Endothelial cell of umbilical vein (primary cell): ENCODE data around the gene SRRM4. TPM values are rescaled to one million over a fixed set of nuclear protein-coding genes. Genes with fewer than 3 reads are reported as not detected.

Experiments
- BruUV-seq: library from RNA; stranded (reverse); fragments of 400-500 nt; replicated peaks from 2 replicates; lab custom pipeline; 2021; lab: Mats Ljungman, UMichigan
- CTCF ChIA-PET: fragments of 300-600, 350-600 bp; sonication (Branson Sonifier 250); formaldehyde crosslinking; loops from one replicate; lab custom pipeline; 2021; ENCODE audit warnings: antibody characterized with exemption, inconsistent platforms; lab: Charles Lee
- POLR2A ChIA-PET: fragments of 300-600, 350-600 bp; sonication (Branson Sonifier 250); formaldehyde crosslinking; loops from one replicate; lab custom pipeline; 2021; ENCODE audit warnings: antibody characterized with exemption, inconsistent platforms; lab: Charles Lee
- DNase-seq: peaks from one replicate; pipeline ENCODE4 v3.0.0-alpha.2; 2011; ENCODE audit warnings: low read depth, low spot score
- FAIRE-seq: peaks from 2 replicates; lab custom pipeline; 2011; peaks lifted over from hg19 to GRCh38; lab: Jason Lieb, UNC
- H2AFZ ChIP-seq: 2 replicates; pipeline ENCODE4 v1.6.0; 2012; ENCODE audit warnings: low read depth, low read length, control low read depth, inconsistent platforms
- H3K27ac ChIP-seq: 2 replicates; pipeline ENCODE4 v1.5.1; 2011; ENCODE audit warnings: low read depth, mild to moderate bottlenecking, control low read depth, low read length, moderate library complexity; ENCODE audit not compliant: insufficient read depth
- H3K27me3 ChIP-seq, 2 experiments: 2 replicates each; pipeline versions ENCODE4 v1.6.0 to v1.6.1; 2011; ENCODE audit warnings: low read length in 2 of 2, mixed read lengths in 1 of 2; ENCODE audit not compliant: control insufficient read depth in 2 of 2, insufficient read depth in 2 of 2
- H3K36me3 ChIP-seq, 2 experiments: 2 replicates in 1 of 2; 3 replicates in 1 of 2; pipeline ENCODE4 v1.5.1; 2011; ENCODE audit warnings: low read length in 2 of 2, mild to moderate bottlenecking in 1 of 2, moderate library complexity in 1 of 2; ENCODE audit not compliant: control insufficient read depth in 2 of 2, insufficient read depth in 2 of 2; ENCODE audit errors: extremely low read depth in 1 of 2
- H3K4me1 ChIP-seq: 3 replicates; pipeline ENCODE4 v1.5.1; 2011; ENCODE audit warnings: mild to moderate bottlenecking, low read length; ENCODE audit not compliant: control insufficient read depth, insufficient read depth; ENCODE audit errors: extremely low read depth
- H3K4me2 ChIP-seq: 2 replicates; pipeline ENCODE4 v1.6.1; 2011; ENCODE audit warnings: low read length, control low read depth, mixed read lengths; ENCODE audit not compliant: insufficient read depth
- H3K4me3 ChIP-seq, 3 experiments: fragments of 200-600 bp in 1 of 3; sonication (generic), shearing (Covaris generic) in 1 of 3; replicated peaks in 1 of 3; 2 replicates each; pipeline ENCODE4 v1.5.1; 2011 to 2016; ENCODE audit warnings: control low read depth in 3 of 3, low read length in 3 of 3, mild to moderate bottlenecking in 2 of 3, inconsistent platforms in 1 of 3, low read depth in 1 of 3, moderate library complexity in 1 of 3; ENCODE audit not compliant: insufficient read depth in 1 of 3
- H3K79me2 ChIP-seq: 2 replicates; pipeline ENCODE4 v1.6.0; 2012; ENCODE audit warnings: low read length, inconsistent platforms; ENCODE audit not compliant: control insufficient read depth, insufficient read depth
- H3K9ac ChIP-seq: replicated peaks from 2 replicates; pipeline ENCODE3; 2011; ENCODE audit warnings: low read length, control low read depth; ENCODE audit not compliant: insufficient read depth; ENCODE audit errors: extremely low read depth
- H3K9me1 ChIP-seq: replicated peaks from 3 replicates; pipeline ENCODE4 v1.6.0; 2011; ENCODE audit warnings: mild to moderate bottlenecking, low read length; ENCODE audit not compliant: control insufficient read depth, insufficient read depth; ENCODE audit errors: extremely low read depth
- H3K9me3 ChIP-seq: replicated peaks from 2 replicates; pipeline ENCODE4 v1.5.1; 2012; ENCODE audit warnings: low read length, inconsistent platforms; ENCODE audit not compliant: control insufficient read depth, insufficient read depth
- H4K20me1 ChIP-seq: replicated peaks from 2 replicates; pipeline ENCODE3; 2011; ENCODE audit warnings: mild to moderate bottlenecking, low read length; ENCODE audit not compliant: control insufficient read depth, insufficient read depth; ENCODE audit errors: extremely low read depth
- EZH2 ChIP-seq: IDR thresholded peaks from 2 replicates; pipeline ENCODE4 v1.6.1; 2012; ENCODE audit warnings: borderline replicate concordance, low read depth, mild to moderate bottlenecking, moderate library complexity, low read length, inconsistent platforms; ENCODE audit not compliant: severe bottlenecking
- FOS ChIP-seq: IDR thresholded peaks from 2 replicates; pipeline ENCODE4 v1.6.1; 2011; ENCODE audit warnings: mild to moderate bottlenecking, low read length, moderate library complexity, borderline replicate concordance; ENCODE audit not compliant: insufficient read depth
- JUN ChIP-seq: IDR thresholded peaks from 2 replicates; pipeline ENCODE4 v1.6.1; 2011; ENCODE audit warnings: borderline replicate concordance, low read depth; ENCODE audit not compliant: insufficient read length, insufficient read depth
- MAX ChIP-seq: IDR thresholded peaks from 2 replicates; pipeline ENCODE4 v1.6.1; 2011; ENCODE audit not compliant: insufficient read depth, insufficient read length
- POLR2AphosphoS5 ChIP-seq: IDR thresholded peaks from 2 replicates; pipeline ENCODE4 v1.6.1; 2012; ENCODE audit warnings: low read depth, mild to moderate bottlenecking, control low read depth, low read length, moderate library complexity; ENCODE audit not compliant: insufficient read depth
- dilution Hi-C: fragments of 300-500 bp; cut with MboI; formaldehyde crosslinking; loops from one replicate; pipeline ENCODE4 v1.15.0; 2019; ENCODE audit warnings: low sequenced_read_pairs; ENCODE audit not compliant: extremely low pct_ligation_motif_present
- intact Hi-C: fragments of 100-400 bp; cut with micrococcal nuclease; formaldehyde crosslinking; loops from one replicate; pipeline ENCODE4 v1.10.0; 2022
- polyA plus RNA-seq, 4 experiments: library from polyadenylated mRNA; depleted of rRNA in 3 of 4; stranded (reverse) in 3 of 4; unstranded in 1 of 4; fragments of >200 nt; gene quantifications; 2 replicates each; pipeline versions ENCODE4 v1.2.1 to v1.2.3, GENCODE V29; 2011 to 2012; ENCODE audit warnings: missing spikeins in 1 of 4
- total RNA-seq: library from RNA; stranded (reverse); gene quantifications from 2 replicates; pipeline ENCODE4 v1.2.3, GENCODE V29; 2021

SRRM4 gene
- total and polyA plus RNA-seq, 2 donors (not counting 3 experiments of a cell fraction or from before 2014, with no cell fraction given): not detected

GRCh38 chr12:119176267-119177055, 195.1 kb downstream of the SRRM4 start:
- H3K9ac ChIP-seq: no peak overlapping the region
- no peak for FAIRE-seq
- H3K9me3 ChIP-seq: no peaks in the 10 kb centered on the region
- H3K4me1 ChIP-seq: peaks cover 29% of the 10 kb centered on the region
- no peaks in the 10 kb centered on the region for H3K9me1 ChIP-seq
- peak overlapping the region; percentile 43 for H3K4me2 ChIP-seq
- peak; percentile 69 for DNase-seq
- POLR2A ChIA-PET: no interaction called here
- no TSS peak for BruUV-seq
- H3K79me2 ChIP-seq: no peaks in the 10 kb centered on the region
- no peaks in the 10 kb centered on the region for H3K36me3 ChIP-seq
- peak overlapping the region in 1 of 3 experiments; percentile 15 for H3K4me3 ChIP-seq
- H2AFZ ChIP-seq: peak overlapping the region; percentile 54
- CTCF ChIA-PET: interaction anchor here (0.9 kb wide), 1 partner anchor 236 kb away, joined by 4 read pairs; no protein-coding TSS in a partner anchor
- dilution Hi-C loops: no loop called here
- no peaks in the 10 kb centered on the region for H3K27me3 ChIP-seq
- intact Hi-C loops: loop anchor here (5.0 kb wide), 2 partner anchors 59 to 769 kb away; no protein-coding TSS in a partner anchor
- TF ChIP-seq JUN (peak; percentile 24), EZH2 (no peak)
- H3K27ac ChIP-seq: no peak overlapping the region
- no peaks in the 10 kb centered on the region for H4K20me1 ChIP-seq

GRCh38 chr12:119177056-119177325, 195.7 kb downstream of the SRRM4 start:
- ChIA-PET CTCF (interaction anchor here (0.9 kb wide), 1 partner anchor 236 kb away, joined by 4 read pairs; no protein-coding TSS in a partner anchor), POLR2A (no interaction called here)
- H3K9me3 ChIP-seq: no peaks in the 10 kb centered on the region
- no peak overlapping the region for H3K27ac ChIP-seq
- H3K36me3 ChIP-seq: no peaks in the 10 kb centered on the region
- DNase-seq (no peak), FAIRE-seq (no peak)
- intact Hi-C loops (loop anchor here (5.0 kb wide), 2 partner anchors 60 to 770 kb away; no protein-coding TSS in a partner anchor), dilution Hi-C loops (no loop called here)
- H3K9ac ChIP-seq: no peak overlapping the region
- H3K4me2 ChIP-seq: no peak overlapping the region
- H3K4me3 ChIP-seq: no peak overlapping the region
- H3K4me1 ChIP-seq: peaks cover 34% of the 10 kb centered on the region
- TF ChIP-seq FOS: no peak
- no peak for TF ChIP-seq EZH2
- no peak for TF ChIP-seq POLR2AphosphoS5
- TF ChIP-seq MAX: no peak
- no peak for TF ChIP-seq JUN
- no peaks in the 10 kb centered on the region for H3K27me3 ChIP-seq
- no peak overlapping the region for H2AFZ ChIP-seq
- BruUV-seq: no TSS peak
- H4K20me1 ChIP-seq: no peaks in the 10 kb centered on the region
- H3K79me2 ChIP-seq: no peaks in the 10 kb centered on the region
- H3K9me1 ChIP-seq: no peaks in the 10 kb centered on the region
